HepG2 (cell line): ENCODE results near the gene COPS6. TPM values are rescaled to one million over a fixed set of nuclear protein-coding genes. Genes with fewer than 3 reads are reported as not detected.

Experiments used
- ARID3A ChIP-seq: IDR thresholded peaks from 2 replicates; pipeline ENCODE4 v1.6.1; 2012; ENCODE audit warnings: low read depth, low read length, improper control_type of control experiment
- ASH2L ChIP-seq: fragments of 300-600, 200-600 bp; sonication (generic); IDR thresholded peaks from 2 replicates; pipeline ENCODE4 v1.7.0; 2017; ENCODE audit warnings: low read depth, mild to moderate bottlenecking, moderate library complexity, mixed read lengths, low read length; ENCODE audit not compliant: insufficient read length
- BRCA1 ChIP-seq: sonication (generic); formaldehyde crosslinking; IDR thresholded peaks from 2 replicates; pipeline ENCODE4 v1.4.0; 2020; ENCODE audit warnings: missing genetic modification reagents
- CBX2 ChIP-seq, 2 experiments: fragments of 200-600 bp in 1 of 2; sonication (generic); formaldehyde crosslinking in 1 of 2; IDR thresholded peaks; 2 replicates each; pipeline versions ENCODE4 v1.7.0 to v1.8.1; 2018 to 2022; ENCODE audit warnings: low read depth in 2 of 2, low read length in 1 of 2, mild to moderate bottlenecking in 1 of 2, missing genetic modification reagents in 1 of 2
- CC2D1A ChIP-seq: sonication (generic); formaldehyde crosslinking; IDR thresholded peaks from 2 replicates; pipeline ENCODE4 v1.8.1; 2023; ENCODE audit warnings: mild to moderate bottlenecking, missing genetic modification reagents
- EED ChIP-seq: sonication (generic); formaldehyde crosslinking; IDR thresholded peaks from 2 replicates; pipeline ENCODE4 v1.5.0; 2020; ENCODE audit warnings: mild to moderate bottlenecking, missing genetic modification reagents
- ELF3 ChIP-seq: IDR thresholded peaks from 2 replicates; pipeline ENCODE4 v1.6.1; 2016; ENCODE audit warnings: missing genetic modification reagents, missing compliant biosample characterization
- FOXO1 ChIP-seq: sonication (generic); formaldehyde crosslinking; IDR thresholded peaks from 2 replicates; pipeline ENCODE4 v1.4.0; 2020; ENCODE audit warnings: missing genetic modification reagents
- KDM3A ChIP-seq: IDR thresholded peaks from 2 replicates; pipeline ENCODE4 v1.6.1; 2018; ENCODE audit warnings: low read depth, missing compliant biosample characterization
- MBNL3 ChIP-seq: fragments of 250-450 bp; sonication (Bioruptor Pico); conservative IDR thresholded peaks from 2 replicates; pipeline ENCODE4 v1.8.0; 2022; ENCODE audit warnings: mild to moderate bottlenecking, inconsistent platforms
- MED8 ChIP-seq: sonication (generic); formaldehyde crosslinking; IDR thresholded peaks from 2 replicates; pipeline ENCODE4 v1.8.1; 2023; ENCODE audit warnings: mild to moderate bottlenecking, missing genetic modification reagents; ENCODE audit not compliant: insufficient replicate concordance
- MTA3 ChIP-seq: sonication (generic); formaldehyde crosslinking; IDR thresholded peaks from 2 replicates; pipeline ENCODE4 v1.4.0; 2020; ENCODE audit warnings: missing genetic modification reagents
- PBX2 ChIP-seq: IDR thresholded peaks from 2 replicates; pipeline ENCODE4 v1.6.1; 2016; ENCODE audit warnings: control low read depth
- RFXANK ChIP-seq: IDR thresholded peaks from 2 replicates; pipeline ENCODE4 v1.6.1; 2016
- RNF2 ChIP-seq: fragments of 450-650 bp; conservative IDR thresholded peaks from 2 replicates; pipeline ENCODE4 v1.6.1; 2016; ENCODE audit warnings: low read depth
- TFE3 ChIP-seq: IDR thresholded peaks from 2 replicates; pipeline ENCODE4 v1.6.1; 2016
- THAP11 ChIP-seq: IDR thresholded peaks from 2 replicates; pipeline ENCODE4 v1.6.1; 2016; ENCODE audit warnings: missing biosample characterization, missing genetic modification reagents
- THAP7 ChIP-seq: sonication (generic); formaldehyde crosslinking; IDR thresholded peaks from 2 replicates; pipeline ENCODE4 v1.8.1; 2023; ENCODE audit warnings: mild to moderate bottlenecking, missing genetic modification reagents
- U2AF1 ChIP-seq: fragments of 200-400 bp; formaldehyde crosslinking; optimal IDR thresholded peaks from 2 replicates; pipeline ENCODE3; 2017; ENCODE audit warnings: mild to moderate bottlenecking, low read depth, low read length
- ZFX ChIP-seq: sonication (generic); formaldehyde crosslinking; IDR thresholded peaks from 2 replicates; pipeline ENCODE4 v1.4.0; 2020; ENCODE audit warnings: mild to moderate bottlenecking, low read depth, missing genetic modification reagents, moderate library complexity
- ZNF10 ChIP-seq: sonication (generic); formaldehyde crosslinking; IDR thresholded peaks from 2 replicates; pipeline ENCODE4 v1.4.0; 2020; ENCODE audit warnings: mild to moderate bottlenecking, low read depth, missing genetic modification reagents, borderline replicate concordance
- ZNF207 ChIP-seq: fragments of 450-650 bp; IDR thresholded peaks from 2 replicates; pipeline ENCODE4 v1.6.1; 2016; ENCODE audit warnings: antibody characterized with exemption, borderline replicate concordance
- ZNF256 ChIP-seq: sonication (generic); formaldehyde crosslinking; conservative IDR thresholded peaks from 2 replicates; pipeline ENCODE4 v1.4.0; 2020; ENCODE audit warnings: missing genetic modification reagents
- ZNF282 ChIP-seq: fragments of 450-650 bp; IDR thresholded peaks from 2 replicates; pipeline ENCODE4 v1.6.1; 2018; ENCODE audit not compliant: partially characterized antibody
- ZNF333 ChIP-seq: sonication (generic); formaldehyde crosslinking; IDR thresholded peaks from 2 replicates; pipeline ENCODE4 v1.4.0; 2020; ENCODE audit warnings: mild to moderate bottlenecking, missing genetic modification reagents, borderline replicate concordance
- ZNF558 ChIP-seq: sonication (generic); formaldehyde crosslinking; IDR thresholded peaks from 2 replicates; pipeline ENCODE4 v1.9.0; 2022; ENCODE audit warnings: mild to moderate bottlenecking, missing genetic modification reagents, borderline replicate concordance
- ZNF652 ChIP-seq: IDR thresholded peaks from 2 replicates; pipeline ENCODE4 v1.6.1; 2016; ENCODE audit warnings: low read depth, borderline replicate concordance
- ZSCAN31 ChIP-seq: sonication (generic); formaldehyde crosslinking; IDR thresholded peaks from 2 replicates; pipeline ENCODE4 v1.5.0; 2020; ENCODE audit warnings: low read depth, mild to moderate bottlenecking, missing genetic modification reagents
- polyA plus RNA-seq, 8 experiments: library from polyadenylated mRNA; depleted of rRNA in 3 of 8; stranded (reverse) in 7 of 8; unstranded in 1 of 8; fragments of >200 nt; fragmentation: Illumina TruSeq in 4 of 8; extraction: Trizol in 4 of 8; gene quantifications; 2 replicates each; pipeline versions ENCODE4 v1.2.1 to v1.2.3, GENCODE V29; 2011 to 2016; ENCODE audit warnings: low read depth in 4 of 8, missing spikeins in 1 of 8, mixed read lengths in 1 of 8; ENCODE audit not compliant: insufficient read depth in 1 of 8
- total RNA-seq, 5 experiments: library from RNA; depleted of rRNA; stranded (reverse); fragments of >200 nt; fragmentation: Illumina TruSeq; extraction: Trizol; gene quantifications; 2 replicates each; pipeline ENCODE4 v1.2.3, GENCODE V29; 2016; ENCODE audit warnings: low read depth in 1 of 5

The COPS6 gene
- total and polyA plus RNA-seq, 2 of the 13 experiments (the other 11 are each of a cell fraction or from before 2014, with no cell fraction given): 33.4 to 117 TPM

GRCh38 chr7:100081535-100082102 lies 7.2 kb upstream of the COPS6 start, which contains the start of gene ZNF3 (continued):
- TF ChIP-seq TFE3 (peak; percentile 55; the same call in 1 of the 2 replicates), U2AF1 (peak; percentile 31), MBNL3 (no peak), PBX2 (CRISPR knock-in tag) (peak; percentile 79), RNF2 (peak; percentile 74; the same call in 1 of the 2 replicates), ELF3 (CRISPR knock-in tag) (peak; percentile 38), FOXO1 (peak; percentile 77), ZNF256 (CRISPR knock-in tag) (no peak; the same call in none of the 2 replicates), THAP11 (CRISPR knock-in tag) (peak; percentile 94), ZSCAN31 (CRISPR knock-in tag) (peak; percentile 98), MED8 (CRISPR knock-in tag) (peak; percentile 93), CC2D1A (CRISPR knock-in tag) (no peak), ARID3A (no peak), ZNF333 (CRISPR knock-in tag) (peak; percentile 89; the same call in 1 of the 2 replicates), EED (CRISPR knock-in tag) (no peak; the same call in 1 of the 2 replicates), MTA3 (CRISPR knock-in tag) (no peak), ZNF652 (CRISPR knock-in tag) (peak; percentile 46; the same call in 1 of the 2 replicates), ZNF558 (CRISPR knock-in tag) (peak; percentile 91; the same call in 1 of the 2 replicates), ZNF207 (no peak), RFXANK (CRISPR knock-in tag) (no peak), BRCA1 (CRISPR knock-in tag) (no peak; the same call in 1 of the 2 replicates), KDM3A (CRISPR knock-in tag) (peak; percentile 100), ASH2L (peak; percentile 85), ZFX (CRISPR knock-in tag) (peak; percentile 96), ZNF10 (CRISPR knock-in tag) (no peak), ZNF282 (no peak), CBX2 (IDR thresholded peaks at IDR 0.05; ENCODE audit: low read depth, low read length) (no peak), CBX2 (CRISPR knock-in tag; IDR thresholded peaks at IDR 0.05; ENCODE audit: low read depth) (no peak), THAP7 (peak; percentile 96)
